K562 (cell line): Measurements from ENCODE around the gene VMP1.
A peak's percentile ranks its signal among the peaks of the same experiment; 100 is the strongest.

ENCODE experiments used
- POLR2A ChIP-seq: fragments of 450-650 bp; conservative IDR thresholded peaks from 2 replicates; pipeline ENCODE4 v1.6.1; 2016
- TF ChIP-seq, protein P1 (sequence below), 2 experiments: fragments of 450-650 bp; formaldehyde crosslinking in 1 of 2; IDR thresholded peaks; 2 replicates each; pipeline versions ENCODE4 v1.4.0 to v1.6.1; 2014 to 2020; ENCODE audit warnings: mild to moderate bottlenecking in 2 of 2, borderline replicate concordance in 1 of 2, low read depth in 1 of 2

DNA sequence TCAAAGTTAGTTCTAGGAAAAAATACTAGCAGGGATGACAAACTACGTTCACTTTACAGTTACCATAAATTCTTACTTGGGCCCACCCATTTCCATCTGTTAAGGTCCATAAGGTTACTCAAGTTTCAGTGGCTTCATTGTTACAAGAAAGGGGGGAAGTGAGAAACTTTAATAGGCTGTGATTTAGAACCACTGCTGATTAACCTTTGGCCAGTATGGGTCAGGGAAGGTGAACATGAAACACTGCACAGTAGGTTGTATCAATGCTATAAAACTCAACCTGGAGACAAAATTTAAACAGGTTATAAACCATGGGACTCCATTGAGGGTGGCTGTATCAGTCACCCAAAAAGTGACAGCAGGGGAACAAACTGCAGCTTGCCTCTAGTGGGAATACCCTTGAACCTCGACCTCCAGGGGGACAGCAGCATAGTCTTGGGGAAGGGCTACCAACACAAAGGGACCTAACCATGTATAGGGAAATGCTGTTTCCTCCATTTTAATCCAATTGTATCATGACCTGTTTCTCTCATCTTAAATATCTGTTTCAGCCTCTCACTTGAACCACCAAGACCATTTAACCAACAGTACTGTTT is 10.7 kb upstream of the VMP1 start:
- TF ChIP-seq, protein P1, sequence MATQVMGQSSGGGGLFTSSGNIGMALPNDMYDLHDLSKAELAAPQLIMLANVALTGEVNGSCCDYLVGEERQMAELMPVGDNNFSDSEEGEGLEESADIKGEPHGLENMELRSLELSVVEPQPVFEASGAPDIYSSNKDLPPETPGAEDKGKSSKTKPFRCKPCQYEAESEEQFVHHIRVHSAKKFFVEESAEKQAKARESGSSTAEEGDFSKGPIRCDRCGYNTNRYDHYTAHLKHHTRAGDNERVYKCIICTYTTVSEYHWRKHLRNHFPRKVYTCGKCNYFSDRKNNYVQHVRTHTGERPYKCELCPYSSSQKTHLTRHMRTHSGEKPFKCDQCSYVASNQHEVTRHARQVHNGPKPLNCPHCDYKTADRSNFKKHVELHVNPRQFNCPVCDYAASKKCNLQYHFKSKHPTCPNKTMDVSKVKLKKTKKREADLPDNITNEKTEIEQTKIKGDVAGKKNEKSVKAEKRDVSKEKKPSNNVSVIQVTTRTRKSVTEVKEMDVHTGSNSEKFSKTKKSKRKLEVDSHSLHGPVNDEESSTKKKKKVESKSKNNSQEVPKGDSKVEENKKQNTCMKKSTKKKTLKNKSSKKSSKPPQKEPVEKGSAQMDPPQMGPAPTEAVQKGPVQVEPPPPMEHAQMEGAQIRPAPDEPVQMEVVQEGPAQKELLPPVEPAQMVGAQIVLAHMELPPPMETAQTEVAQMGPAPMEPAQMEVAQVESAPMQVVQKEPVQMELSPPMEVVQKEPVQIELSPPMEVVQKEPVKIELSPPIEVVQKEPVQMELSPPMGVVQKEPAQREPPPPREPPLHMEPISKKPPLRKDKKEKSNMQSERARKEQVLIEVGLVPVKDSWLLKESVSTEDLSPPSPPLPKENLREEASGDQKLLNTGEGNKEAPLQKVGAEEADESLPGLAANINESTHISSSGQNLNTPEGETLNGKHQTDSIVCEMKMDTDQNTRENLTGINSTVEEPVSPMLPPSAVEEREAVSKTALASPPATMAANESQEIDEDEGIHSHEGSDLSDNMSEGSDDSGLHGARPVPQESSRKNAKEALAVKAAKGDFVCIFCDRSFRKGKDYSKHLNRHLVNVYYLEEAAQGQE (IDR thresholded peaks at IDR 0.05; ENCODE audit: borderline replicate concordance) = no peak
- TF ChIP-seq, protein P1 (CRISPR knock-in tag; IDR thresholded peaks at IDR 0.05; ENCODE audit: low read depth) = no peak
- TF ChIP-seq POLR2A = peak; percentile 26; the same call in 1 of the 2 replicates
